ENCODE results near the gene DLST. TPM values are rescaled to one million over a fixed set of nuclear protein-coding genes. Genes with fewer than 3 reads are reported as not detected.

DLST gene
- total RNA-seq, 4 donors from 2014 or later = 79.3 to 98.7 (median 87.8) TPM

DNA sequence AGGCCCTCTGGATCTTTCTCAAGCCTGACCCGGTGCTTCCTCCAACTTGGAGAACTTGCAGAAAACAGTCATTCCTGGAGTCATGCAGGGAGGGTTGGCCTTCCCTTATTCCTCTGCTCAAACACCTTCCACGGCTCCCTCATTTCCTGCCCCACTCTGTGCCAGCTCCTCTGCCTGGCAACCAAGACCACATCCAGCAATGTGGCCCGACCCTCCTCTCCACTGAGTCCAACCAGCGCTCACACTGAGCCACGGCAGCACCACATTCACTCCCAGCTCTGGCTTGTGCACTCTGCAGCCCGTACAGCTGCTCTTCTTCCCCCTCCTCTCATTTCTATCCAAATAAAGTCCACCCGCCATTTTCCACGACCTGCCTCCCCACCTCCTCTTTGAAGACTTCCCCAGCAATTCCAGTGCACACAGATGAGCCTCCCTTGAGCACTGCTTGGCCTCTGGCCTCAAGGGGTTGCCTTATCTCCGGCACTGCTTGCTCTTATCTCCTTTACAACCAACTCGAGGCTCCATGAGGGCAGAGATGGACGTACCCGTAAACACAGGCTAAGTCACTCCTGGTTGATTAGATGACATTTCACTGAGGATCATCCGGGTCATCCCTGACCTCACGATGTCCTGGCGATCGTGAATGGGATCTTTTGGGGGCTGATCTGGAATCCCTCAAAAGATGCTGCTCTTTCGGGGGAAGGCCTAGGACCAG is 68.3 kb downstream of the DLST start:
- ATAC-seq = no peak
- Histone ChIP-seq H3K4me3 (peak overlapping the region in 1 of 2 donors; percentile 8), H3K27me3 (peaks cover 60% of the 10 kb centered on the region), H3K4me1 (peaks cover 0 to 39% (median 17%) of the 10 kb centered on the region in 3 donors), H3K9me3 (no peaks in the 10 kb centered on the region), H3K27ac (no peak overlapping the region), H3K36me3 (peaks cover 0 to 23% of the 10 kb centered on the region in 2 donors)
- TF ChIP-seq POLR2AphosphoS5 (IDR thresholded peaks at IDR 0.05) = no peak
- TF ChIP-seq, protein P1, sequence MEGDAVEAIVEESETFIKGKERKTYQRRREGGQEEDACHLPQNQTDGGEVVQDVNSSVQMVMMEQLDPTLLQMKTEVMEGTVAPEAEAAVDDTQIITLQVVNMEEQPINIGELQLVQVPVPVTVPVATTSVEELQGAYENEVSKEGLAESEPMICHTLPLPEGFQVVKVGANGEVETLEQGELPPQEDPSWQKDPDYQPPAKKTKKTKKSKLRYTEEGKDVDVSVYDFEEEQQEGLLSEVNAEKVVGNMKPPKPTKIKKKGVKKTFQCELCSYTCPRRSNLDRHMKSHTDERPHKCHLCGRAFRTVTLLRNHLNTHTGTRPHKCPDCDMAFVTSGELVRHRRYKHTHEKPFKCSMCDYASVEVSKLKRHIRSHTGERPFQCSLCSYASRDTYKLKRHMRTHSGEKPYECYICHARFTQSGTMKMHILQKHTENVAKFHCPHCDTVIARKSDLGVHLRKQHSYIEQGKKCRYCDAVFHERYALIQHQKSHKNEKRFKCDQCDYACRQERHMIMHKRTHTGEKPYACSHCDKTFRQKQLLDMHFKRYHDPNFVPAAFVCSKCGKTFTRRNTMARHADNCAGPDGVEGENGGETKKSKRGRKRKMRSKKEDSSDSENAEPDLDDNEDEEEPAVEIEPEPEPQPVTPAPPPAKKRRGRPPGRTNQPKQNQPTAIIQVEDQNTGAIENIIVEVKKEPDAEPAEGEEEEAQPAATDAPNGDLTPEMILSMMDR (IDR thresholded peaks at IDR 0.05) = no peak
- TF ChIP-seq EP300 (IDR thresholded peaks at IDR 0.05) = no peak
- TF ChIP-seq POLR2A (IDR thresholded peaks at IDR 0.05) = no peak
- 78 to 97% methylated on average over 7 to 11 of the region's 17 CpGs for WGBS, 2 donors (ENCODE audit: low coverage in 1 of 2)

DNA sequence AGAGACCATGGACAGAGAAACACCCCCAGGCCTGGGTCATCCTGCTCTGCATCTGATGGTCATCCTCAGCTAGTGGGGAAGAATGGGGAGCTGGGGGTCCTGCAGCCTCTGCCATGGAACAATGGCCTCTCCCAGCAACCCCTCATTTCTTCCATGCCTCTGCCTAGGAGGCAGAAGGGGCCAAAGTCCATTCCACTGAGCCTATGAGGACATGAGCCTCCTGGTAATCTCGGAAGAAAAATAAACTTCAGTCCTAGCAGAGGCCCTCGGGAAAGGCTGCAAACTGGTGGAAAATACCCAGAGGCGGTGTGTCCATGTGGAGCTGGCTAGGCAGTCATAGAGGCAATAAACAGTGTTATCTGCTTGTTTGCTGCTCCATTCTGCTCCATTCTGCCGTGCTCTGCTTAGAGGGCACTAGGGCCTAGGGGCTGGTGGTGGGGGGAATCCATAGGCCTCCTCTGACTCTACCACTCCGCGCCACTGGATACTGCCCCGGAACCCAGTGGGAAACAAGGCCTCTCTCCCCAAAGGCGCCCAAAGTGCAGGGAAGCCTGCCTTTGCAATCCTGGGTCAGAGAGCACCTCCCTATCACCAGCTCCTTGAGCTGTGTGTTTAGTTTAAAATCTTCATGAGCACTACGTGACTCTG is 69.2 kb downstream of the DLST start:
- TF ChIP-seq, protein P1 (IDR thresholded peaks at IDR 0.05) = no peak
- TF ChIP-seq POLR2A (IDR thresholded peaks at IDR 0.05) (no peak), EP300 (IDR thresholded peaks at IDR 0.05) (no peak), POLR2AphosphoS5 (IDR thresholded peaks at IDR 0.05) (no peak)

DNA sequence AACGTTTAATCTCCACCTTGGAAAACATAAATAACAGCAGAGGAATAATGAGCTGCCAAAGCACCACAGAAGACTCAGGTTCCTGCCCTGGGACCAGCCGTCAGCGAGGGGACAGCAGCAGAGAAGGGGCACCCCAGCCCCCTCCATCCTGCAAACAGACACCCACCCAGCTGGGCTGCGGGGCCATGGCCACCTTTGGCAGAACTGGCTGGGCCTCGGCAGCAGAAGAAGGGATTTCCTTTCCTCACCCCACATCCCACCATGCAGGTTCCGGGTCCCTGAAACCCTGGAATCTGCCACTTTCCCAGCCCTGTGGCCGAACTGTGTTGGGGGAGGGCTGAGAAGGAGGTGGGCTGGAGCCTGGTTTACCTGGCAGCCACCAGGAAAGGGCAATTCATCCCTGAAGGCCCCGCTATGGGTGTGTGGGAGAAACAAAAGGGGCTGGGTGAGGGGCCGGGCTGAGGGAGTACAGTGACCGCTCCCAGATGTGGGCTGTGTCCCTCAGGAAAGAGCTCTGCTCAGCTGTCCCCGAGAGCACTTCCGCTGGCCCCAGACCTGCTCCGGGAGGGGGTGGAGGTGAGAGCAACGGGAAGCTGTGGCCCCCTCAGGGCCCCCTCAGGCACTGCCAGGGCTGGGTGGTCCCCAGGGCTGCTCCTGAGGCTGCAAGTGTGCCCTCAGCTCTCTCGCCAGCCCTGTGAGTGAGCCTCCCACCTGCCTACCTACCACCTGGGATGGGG is 69.9 kb downstream of the DLST start:
- peaks cover 0 to 43% (median 18%) of the 10 kb centered on the region in 3 donors for H3K4me1 ChIP-seq

More for the DNA sequence above, 69.2 kb downstream of the DLST start:
- Histone ChIP-seq H3K36me3 (peaks cover 0 to 19% of the 10 kb centered on the region in 2 donors), H3K9me3 (no peaks in the 10 kb centered on the region), H3K4me3 (peak overlapping the region in 1 of 2 donors; percentile 64), H3K4me1 (peaks cover 0 to 48% (median 22%) of the 10 kb centered on the region in 3 donors), H3K27me3 (peaks cover 60% of the 10 kb centered on the region), H3K27ac (no peak overlapping the region)
- no peak for ATAC-seq
- 95% methylated on average over 7 of the region's 9 CpGs; no CpG with 5 or more reads in 1 of the 2 donors for WGBS, 2 donors (ENCODE audit: low coverage in 1 of 2)

DNA sequence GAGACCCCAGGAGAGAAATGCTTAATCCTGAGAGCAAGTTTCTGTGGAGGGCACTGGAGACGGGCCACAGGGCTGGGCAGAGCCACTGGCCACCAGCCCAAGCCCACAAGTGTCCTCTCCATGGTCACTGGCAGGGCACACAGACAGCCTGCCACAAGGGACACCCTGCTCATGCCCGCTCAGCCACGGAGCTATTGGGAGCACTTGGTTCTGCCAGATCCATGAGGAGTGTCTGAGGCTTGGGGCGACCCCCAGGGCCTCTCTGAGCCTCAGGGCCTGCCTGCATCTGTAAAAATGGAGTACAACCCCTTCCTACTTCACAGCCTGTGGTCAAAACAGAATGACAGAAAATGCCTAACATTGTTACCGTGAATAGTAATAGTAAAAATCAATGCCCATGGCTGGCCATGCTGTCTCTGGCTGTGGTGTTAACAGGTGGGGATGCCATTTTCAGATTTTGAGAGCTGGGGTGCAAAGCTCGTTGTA is 70.5 kb downstream of the DLST start:
- WGBS, 2 donors (ENCODE audit: low coverage in 1 of 2) = 90% methylated on average over 2 of the region's 6 CpGs; no CpG with 5 or more reads in 1 of the 2 donors
- peaks cover 0 to 18% of the 10 kb centered on the region in 2 donors for H3K36me3 ChIP-seq
- H3K9me3 ChIP-seq = no peaks in the 10 kb centered on the region
- H3K27me3 ChIP-seq = peaks cover 60% of the 10 kb centered on the region
- ATAC-seq = no peak
- H3K4me3 ChIP-seq = peak overlapping the region in 1 of 2 donors; percentile 64
- no peak for TF ChIP-seq POLR2A (IDR thresholded peaks at IDR 0.05)
- no peak for TF ChIP-seq POLR2AphosphoS5 (IDR thresholded peaks at IDR 0.05)
- TF ChIP-seq, protein P1 (IDR thresholded peaks at IDR 0.05) = no peak
- no peak for TF ChIP-seq EP300 (IDR thresholded peaks at IDR 0.05)
- peaks cover 0 to 38% (median 14%) of the 10 kb centered on the region in 3 donors for H3K4me1 ChIP-seq
- no peak overlapping the region for H3K27ac ChIP-seq

More for the DNA sequence above, 69.9 kb downstream of the DLST start:
- TF ChIP-seq, protein P1 (IDR thresholded peaks at IDR 0.05) = no peak
- TF ChIP-seq POLR2AphosphoS5 (IDR thresholded peaks at IDR 0.05) (no peak), EP300 (IDR thresholded peaks at IDR 0.05) (no peak), POLR2A (IDR thresholded peaks at IDR 0.05) (no peak)
- no peak overlapping the region for H3K27ac ChIP-seq
- ATAC-seq = no peak
- peaks cover 60% of the 10 kb centered on the region for H3K27me3 ChIP-seq
- H3K9me3 ChIP-seq = no peaks in the 10 kb centered on the region
- 60% methylated on average over 1 of the region's 15 CpGs; no CpG with 5 or more reads in 1 of the 2 donors for WGBS, 2 donors (ENCODE audit: low coverage in 1 of 2)
- peak overlapping the region in 1 of 2 donors; percentile 64 for H3K4me3 ChIP-seq
- peaks cover 0 to 18% of the 10 kb centered on the region in 2 donors for H3K36me3 ChIP-seq
